MCF 10A (cell line): ENCODE results near the gene CDK3. TPM values are rescaled to one million over a fixed set of nuclear protein-coding genes. Genes with fewer than 3 reads are reported as not detected.

ENCODE experiments used
- BruUV-seq: library from RNA; stranded (reverse); fragments of 400-500 nt; replicated peaks from 2 replicates; lab custom pipeline; 2021; lab: Mats Ljungman, UMichigan
- CTCF ChIA-PET: fragments of 300-600 bp; sonication (Branson Sonifier 250); formaldehyde crosslinking; extraction: SDS; loops from one replicate; lab custom pipeline; 2021; ENCODE audit warnings: antibody characterized with exemption, inconsistent platforms; lab: Yijun Ruan, JAX
- POLR2A ChIA-PET: fragments of 300-600, 350-650 bp; sonication (Branson Sonifier 250); formaldehyde crosslinking; extraction: SDS; loops from one replicate; lab custom pipeline; 2020; ENCODE audit warnings: antibody characterized with exemption, inconsistent platforms; lab: Yijun Ruan, JAX
- DNase-seq: peaks from one replicate; pipeline ENCODE4 v3.0.0-alpha.2; 2018; ENCODE audit not compliant: unreplicated experiment
- H3K27ac Mint-ChIP-seq: one replicate; pipeline ENCODE4 v1.8.0; 2022; ENCODE audit warnings: mild to moderate bottlenecking, low read depth, mixed read lengths; ENCODE audit not compliant: unreplicated experiment
- H3K27me3 Mint-ChIP-seq: one replicate; pipeline ENCODE4 v1.8.0; 2022; ENCODE audit warnings: mixed read lengths; ENCODE audit not compliant: insufficient read depth, unreplicated experiment
- H3K36me3 Mint-ChIP-seq: one replicate; pipeline ENCODE4 v1.8.0; 2022; ENCODE audit warnings: mild to moderate bottlenecking, moderate library complexity, mixed read lengths; ENCODE audit not compliant: insufficient read depth, unreplicated experiment
- H3K4me1 Mint-ChIP-seq: one replicate; pipeline ENCODE4 v1.8.0; 2022; ENCODE audit warnings: mixed read lengths; ENCODE audit not compliant: insufficient read depth, unreplicated experiment
- H3K4me3 Mint-ChIP-seq: one replicate; pipeline ENCODE4 v1.8.0; 2022; ENCODE audit warnings: mild to moderate bottlenecking, moderate library complexity, mixed read lengths; ENCODE audit not compliant: unreplicated experiment
- H3K9me3 Mint-ChIP-seq: one replicate; pipeline ENCODE4 v1.8.0; 2022; ENCODE audit warnings: mixed read lengths; ENCODE audit not compliant: unreplicated experiment
- CTCF ChIP-seq: fragments of 200-600 bp; IDR thresholded peaks from one replicate; pipeline ENCODE4 v1.8.0; 2022; ENCODE audit warnings: antibody characterized with exemption, mild to moderate bottlenecking; ENCODE audit not compliant: unreplicated experiment
- intact Hi-C: fragments of 100-400 bp; cut with micrococcal nuclease; formaldehyde crosslinking; loops from 2 replicates; pipeline ENCODE4 v1.14.1; 2022
- total RNA-seq: library from RNA; stranded (reverse); gene quantifications from 2 replicates; pipeline ENCODE4 v1.2.3, GENCODE V29; 2022

CDK3 gene
- total RNA-seq, 1 experiment from 2014 or later = 5.3 TPM

GRCh38 chr17:75981019-75981615 lies 19.5 kb upstream of the CDK3 start:
- TF ChIP-seq CTCF = no peak
- CTCF ChIA-PET = interaction anchor here (0.6 to 1.4 kb wide), 5 partner anchors 33 to 314 kb away, joined by 3 to 6 read pairs (median 3); partner anchors contain the start of genes RECQL5 and SAP30BP
- Mint-ChIP-seq H3K9me3 (no peaks in the 10 kb centered on the region), H3K27me3 (no peaks in the 10 kb centered on the region), H3K4me3 (peak overlapping the region; percentile 100), H3K36me3 (peaks cover 14% of the 10 kb centered on the region), H3K27ac (no peak overlapping the region), H3K4me1 (peaks cover 11% of the 10 kb centered on the region)
- no peak for DNase-seq
- intact Hi-C loops = no loop called here
- POLR2A ChIA-PET = interaction anchor here (0.6 to 2.0 kb wide), 7 partner anchors 10 to 521 kb away, joined by 3 to 6 read pairs (median 3); partner anchors contain the start of genes TRIM65 and WBP2
- no TSS peak for BruUV-seq

- Mint-ChIP-seq H3K4me1 (peaks cover 7% of the 10 kb centered on the region), H3K36me3 (peaks cover 5% of the 10 kb centered on the region), H3K4me3 (peak overlapping the region; percentile 1), H3K27me3 (no peaks in the 10 kb centered on the region), H3K27ac (no peak overlapping the region), H3K9me3 (no peaks in the 10 kb centered on the region)
- POLR2A ChIA-PET = interaction anchor here (0.7 to 1.0 kb wide), 2 partner anchors 104 to 1553 kb away, joined by 3 to 6 read pairs; no protein-coding TSS in a partner anchor
- peak; percentile 45 for DNase-seq
- no peak for TF ChIP-seq CTCF
- intact Hi-C loops = no loop called here
- BruUV-seq = no TSS peak
- CTCF ChIA-PET = interaction anchor here (0.6 to 1.2 kb wide), 4 partner anchors 22 to 296 kb away, joined by 3 read pairs; no protein-coding TSS in a partner anchor
These were observed 17.0 kb upstream of the CDK3 start for GRCh38 chr17:75983501-75984181.

GRCh38 chr17:75985986-75986385 lies 14.7 kb upstream of the CDK3 start:
- POLR2A ChIA-PET = no interaction called here
- CTCF ChIA-PET = interaction anchor here (0.6 kb wide), 1 partner anchor 58 kb away, joined by 4 read pairs; no protein-coding TSS in a partner anchor
- Mint-ChIP-seq H3K27me3 (no peaks in the 10 kb centered on the region), H3K4me3 (no peak overlapping the region), H3K27ac (no peak overlapping the region), H3K36me3 (peaks cover 26% of the 10 kb centered on the region), H3K4me1 (peaks cover 7% of the 10 kb centered on the region), H3K9me3 (no peaks in the 10 kb centered on the region)
- TF ChIP-seq CTCF = no peak
- intact Hi-C loops = no loop called here
- no TSS peak for BruUV-seq
- DNase-seq = no peak

- Mint-ChIP-seq H3K27ac (no peak overlapping the region), H3K27me3 (no peaks in the 10 kb centered on the region), H3K4me3 (no peak overlapping the region), H3K36me3 (peaks cover 36% of the 10 kb centered on the region), H3K4me1 (peaks cover 7% of the 10 kb centered on the region), H3K9me3 (no peaks in the 10 kb centered on the region)
- no peak for TF ChIP-seq CTCF
- CTCF ChIA-PET = interaction anchor here (1.2 kb wide), 1 partner anchor 20 kb away, joined by 6 read pairs; no protein-coding TSS in a partner anchor
- intact Hi-C loops = no loop called here
- no peak for DNase-seq
- POLR2A ChIA-PET = no interaction called here
- BruUV-seq = no TSS peak
These were observed 13.6 kb upstream of the CDK3 start for GRCh38 chr17:75987041-75987440.
